ENCODE results near the gene ATP2B3.

Gene ATP2B3

DNA sequence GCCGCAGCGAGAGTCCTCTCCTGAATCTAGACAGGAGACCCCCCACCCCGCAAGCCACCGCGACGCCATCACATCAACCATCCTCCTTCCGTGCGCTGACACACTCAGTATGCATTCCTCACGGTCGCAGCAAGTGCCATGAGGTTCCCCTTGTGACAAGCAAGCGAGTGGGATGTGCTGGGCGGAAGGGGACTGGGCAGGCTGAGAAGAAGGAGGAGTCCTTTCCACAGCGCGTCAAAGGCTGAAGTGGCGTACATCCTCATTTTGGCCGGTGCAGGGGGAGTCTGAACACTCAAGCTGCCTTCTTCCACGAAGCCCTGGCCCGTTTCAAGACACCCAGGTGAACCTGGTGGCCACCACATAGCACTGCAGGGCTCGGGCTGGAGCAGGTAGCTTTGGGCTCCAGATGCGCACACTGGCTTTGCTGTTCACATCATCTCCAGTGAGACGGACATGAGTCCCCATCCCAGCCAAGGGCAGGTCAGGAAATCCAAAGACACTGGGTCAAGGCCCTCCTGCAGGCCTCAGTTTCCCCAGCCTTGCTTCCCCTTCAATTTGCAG lies 51.1 kb downstream of the ATP2B3 start:
- no peak overlapping the region for H3K4me3 ChIP-seq (ENCODE audit: low read length, poor library complexity, severe bottlenecking)
- H3K4me2 ChIP-seq (ENCODE audit: low read depth, low read length, poor library complexity, severe bottlenecking), result no peak overlapping the region
- no peaks in the 10 kb centered on the region for H4K20me1 ChIP-seq (ENCODE audit: insufficient read depth, low read length, poor library complexity, severe bottlenecking)
- no peaks in the 10 kb centered on the region for H3K27me3 ChIP-seq (ENCODE audit: insufficient read depth, low read length, poor library complexity, severe bottlenecking)
- no peaks in the 10 kb centered on the region for H3K79me2 ChIP-seq (ENCODE audit: insufficient read depth, low read length)
- no peak for TF ChIP-seq EZH2phosphoT487 (IDR thresholded peaks at IDR 0.05; ENCODE audit: borderline replicate concordance)
- TF ChIP-seq, protein P1, sequence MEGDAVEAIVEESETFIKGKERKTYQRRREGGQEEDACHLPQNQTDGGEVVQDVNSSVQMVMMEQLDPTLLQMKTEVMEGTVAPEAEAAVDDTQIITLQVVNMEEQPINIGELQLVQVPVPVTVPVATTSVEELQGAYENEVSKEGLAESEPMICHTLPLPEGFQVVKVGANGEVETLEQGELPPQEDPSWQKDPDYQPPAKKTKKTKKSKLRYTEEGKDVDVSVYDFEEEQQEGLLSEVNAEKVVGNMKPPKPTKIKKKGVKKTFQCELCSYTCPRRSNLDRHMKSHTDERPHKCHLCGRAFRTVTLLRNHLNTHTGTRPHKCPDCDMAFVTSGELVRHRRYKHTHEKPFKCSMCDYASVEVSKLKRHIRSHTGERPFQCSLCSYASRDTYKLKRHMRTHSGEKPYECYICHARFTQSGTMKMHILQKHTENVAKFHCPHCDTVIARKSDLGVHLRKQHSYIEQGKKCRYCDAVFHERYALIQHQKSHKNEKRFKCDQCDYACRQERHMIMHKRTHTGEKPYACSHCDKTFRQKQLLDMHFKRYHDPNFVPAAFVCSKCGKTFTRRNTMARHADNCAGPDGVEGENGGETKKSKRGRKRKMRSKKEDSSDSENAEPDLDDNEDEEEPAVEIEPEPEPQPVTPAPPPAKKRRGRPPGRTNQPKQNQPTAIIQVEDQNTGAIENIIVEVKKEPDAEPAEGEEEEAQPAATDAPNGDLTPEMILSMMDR (conservative IDR thresholded peaks at IDR 0.05; ENCODE audit: low read length), result no peak; the same call in 1 of the 2 replicates
- H3F3A ChIP-seq (ENCODE audit: low read depth), result no peaks in the 10 kb centered on the region
- no peaks in the 10 kb centered on the region for H3K9me2 ChIP-seq (replicated peaks; ENCODE audit: low read depth, low read length)
- H3K36me3 ChIP-seq (ENCODE audit: insufficient read depth, low read length), result no peaks in the 10 kb centered on the region
- H3K4me1 ChIP-seq (ENCODE audit: insufficient read depth, low read length, poor library complexity, severe bottlenecking), result peaks cover 22% of the 10 kb centered on the region
- no peaks in the 10 kb centered on the region for H3K9me3 ChIP-seq (ENCODE audit: insufficient read depth, low read depth, low read length)
- no peak overlapping the region for H2AFZ ChIP-seq (ENCODE audit: low read length)
- no peak overlapping the region for H3K9ac ChIP-seq (ENCODE audit: low read depth, low read length, poor library complexity, severe bottlenecking)

DNA sequence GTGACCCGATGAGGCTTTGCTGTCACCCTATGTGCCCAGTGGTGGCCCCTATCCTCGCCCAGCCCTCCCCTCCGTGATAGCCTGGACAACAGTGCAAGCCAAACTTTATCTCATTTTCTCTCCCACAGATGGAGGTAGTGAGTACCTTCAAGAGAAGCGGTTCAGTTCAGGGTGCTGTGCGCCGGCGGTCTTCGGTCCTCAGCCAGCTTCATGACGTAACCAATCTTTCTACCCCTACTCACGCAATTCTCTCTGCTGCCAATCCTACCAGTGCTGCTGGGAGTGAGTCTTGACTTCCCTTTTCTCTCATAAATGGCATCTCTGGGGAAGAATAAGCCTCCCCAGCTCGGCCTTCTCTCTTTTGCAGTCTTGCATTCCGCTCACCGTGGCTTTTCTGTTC lies 52.0 kb downstream of the ATP2B3 start:
- Histone ChIP-seq H4K20me1 (ENCODE audit: insufficient read depth, low read length, poor library complexity, severe bottlenecking) (no peaks in the 10 kb centered on the region), H3K36me3 (ENCODE audit: insufficient read depth, low read length) (no peaks in the 10 kb centered on the region), H3K79me2 (ENCODE audit: insufficient read depth, low read length) (no peaks in the 10 kb centered on the region), H3K9me2 (replicated peaks; ENCODE audit: low read depth, low read length) (no peaks in the 10 kb centered on the region), H3K27me3 (ENCODE audit: insufficient read depth, low read length, poor library complexity, severe bottlenecking) (no peaks in the 10 kb centered on the region), H3K4me3 (ENCODE audit: low read length, poor library complexity, severe bottlenecking) (no peak overlapping the region), H3K4me1 (ENCODE audit: insufficient read depth, low read length, poor library complexity, severe bottlenecking) (peaks cover 22% of the 10 kb centered on the region), H3K9me3 (ENCODE audit: insufficient read depth, low read depth, low read length) (no peaks in the 10 kb centered on the region), H3K9ac (ENCODE audit: low read depth, low read length, poor library complexity, severe bottlenecking) (no peak overlapping the region), H2AFZ (ENCODE audit: low read length) (no peak overlapping the region), H3K4me2 (ENCODE audit: low read depth, low read length, poor library complexity, severe bottlenecking) (no peak overlapping the region), H3F3A (ENCODE audit: low read depth) (no peaks in the 10 kb centered on the region)
- TF ChIP-seq, protein P1 (conservative IDR thresholded peaks at IDR 0.05; ENCODE audit: low read length), result no peak
- no peak for TF ChIP-seq EZH2phosphoT487 (IDR thresholded peaks at IDR 0.05; ENCODE audit: borderline replicate concordance)

DNA sequence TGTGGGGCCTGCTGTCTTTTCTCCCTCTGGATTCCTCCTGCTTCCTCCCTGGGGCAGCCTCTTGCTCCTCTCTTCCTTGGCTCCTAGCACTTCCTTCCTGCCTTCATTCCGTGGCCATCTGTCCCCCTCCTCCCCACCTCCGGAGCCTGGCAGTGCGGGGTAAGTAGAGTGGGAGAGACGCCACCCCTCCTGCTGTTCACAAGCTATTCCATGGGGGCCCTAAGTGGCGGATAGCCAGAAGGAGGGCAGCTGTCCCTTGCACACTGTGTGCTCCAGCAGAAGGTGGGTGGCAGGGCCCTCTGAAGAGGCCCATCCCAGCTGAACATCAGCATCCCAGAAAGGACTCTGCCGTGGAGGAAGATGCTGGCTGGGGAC lies 54.1 kb downstream of the ATP2B3 start:
- 0 out of 2 replicates have a peak overlapping the region, but pooled peaks have one; percentile 23 for H2AFZ ChIP-seq (ENCODE audit: low read length)
- H3K79me2 ChIP-seq (ENCODE audit: insufficient read depth, low read length), result no peaks in the 10 kb centered on the region
- no peaks in the 10 kb centered on the region for H3F3A ChIP-seq (ENCODE audit: low read depth)
- no peaks in the 10 kb centered on the region for H3K9me2 ChIP-seq (replicated peaks; ENCODE audit: low read depth, low read length)
- peak overlapping the region; percentile 50 for H3K9ac ChIP-seq (ENCODE audit: low read depth, low read length, poor library complexity, severe bottlenecking)
- TF ChIP-seq, protein P1 (conservative IDR thresholded peaks at IDR 0.05; ENCODE audit: low read length), result no peak
- TF ChIP-seq EZH2phosphoT487 (IDR thresholded peaks at IDR 0.05; ENCODE audit: borderline replicate concordance), result no peak
- H3K4me3 ChIP-seq (ENCODE audit: low read length, poor library complexity, severe bottlenecking), result peak overlapping the region; percentile 17
- no peaks in the 10 kb centered on the region for H3K27me3 ChIP-seq (ENCODE audit: insufficient read depth, low read length, poor library complexity, severe bottlenecking)
- H3K9me3 ChIP-seq (ENCODE audit: insufficient read depth, low read depth, low read length), result no peaks in the 10 kb centered on the region
- H3K36me3 ChIP-seq (ENCODE audit: insufficient read depth, low read length), result no peaks in the 10 kb centered on the region
- peak overlapping the region; percentile 42 for H3K4me2 ChIP-seq (ENCODE audit: low read depth, low read length, poor library complexity, severe bottlenecking)
- H3K4me1 ChIP-seq (ENCODE audit: insufficient read depth, low read length, poor library complexity, severe bottlenecking), result peaks cover 22% of the 10 kb centered on the region
- H4K20me1 ChIP-seq (ENCODE audit: insufficient read depth, low read length, poor library complexity, severe bottlenecking), result no peaks in the 10 kb centered on the region
